Measurements from ENCODE around the gene GABBR2. TPM values are rescaled to one million over a fixed set of nuclear protein-coding genes. Genes with fewer than 3 reads are reported as not detected.

The GABBR2 gene
- polyA plus RNA-seq, 1 of the 3 experiments (the other 2 are of a cell fraction): not detected

GRCh38 chr9:98536542-98537173 is 172.1 kb downstream of the GABBR2 start:
- H3K36me3 ChIP-seq (replicated peaks in 1 of 2; ENCODE audit: control insufficient read depth in 1 of 2, insufficient read depth in 2 of 2, low read length in 1 of 2): no peaks in the 10 kb centered on the region
- H3K4me1 ChIP-seq (ENCODE audit: control insufficient read depth in 1 of 2, insufficient read depth in 2 of 2, low read depth in 1 of 2, low read length in 1 of 2): peaks cover 0 to 6% of the 10 kb centered on the region in 2 experiments; a peak in 1 of 4 replicates
- DNase-seq: no peak
- no peaks in the 10 kb centered on the region for H3K9me2 ChIP-seq
- H3K4me2 ChIP-seq: no peak overlapping the region
- H3F3A ChIP-seq (replicated peaks; ENCODE audit: insufficient read depth): no peaks in the 10 kb centered on the region
- no peaks in the 10 kb centered on the region for H4K20me1 ChIP-seq (ENCODE audit: insufficient read depth)
- no peak overlapping the region for H3K27ac ChIP-seq (ENCODE audit: low read depth in 2 of 2, low read length in 1 of 2)
- POLR2A ChIA-PET: no interaction called here
- H3K27me3 ChIP-seq (ENCODE audit: insufficient read depth): no peaks in the 10 kb centered on the region
- TF ChIP-seq, protein P1, sequence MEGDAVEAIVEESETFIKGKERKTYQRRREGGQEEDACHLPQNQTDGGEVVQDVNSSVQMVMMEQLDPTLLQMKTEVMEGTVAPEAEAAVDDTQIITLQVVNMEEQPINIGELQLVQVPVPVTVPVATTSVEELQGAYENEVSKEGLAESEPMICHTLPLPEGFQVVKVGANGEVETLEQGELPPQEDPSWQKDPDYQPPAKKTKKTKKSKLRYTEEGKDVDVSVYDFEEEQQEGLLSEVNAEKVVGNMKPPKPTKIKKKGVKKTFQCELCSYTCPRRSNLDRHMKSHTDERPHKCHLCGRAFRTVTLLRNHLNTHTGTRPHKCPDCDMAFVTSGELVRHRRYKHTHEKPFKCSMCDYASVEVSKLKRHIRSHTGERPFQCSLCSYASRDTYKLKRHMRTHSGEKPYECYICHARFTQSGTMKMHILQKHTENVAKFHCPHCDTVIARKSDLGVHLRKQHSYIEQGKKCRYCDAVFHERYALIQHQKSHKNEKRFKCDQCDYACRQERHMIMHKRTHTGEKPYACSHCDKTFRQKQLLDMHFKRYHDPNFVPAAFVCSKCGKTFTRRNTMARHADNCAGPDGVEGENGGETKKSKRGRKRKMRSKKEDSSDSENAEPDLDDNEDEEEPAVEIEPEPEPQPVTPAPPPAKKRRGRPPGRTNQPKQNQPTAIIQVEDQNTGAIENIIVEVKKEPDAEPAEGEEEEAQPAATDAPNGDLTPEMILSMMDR (IDR thresholded peaks at IDR 0.05): peak; percentile 32
- no peak for TF ChIP-seq EZH2phosphoT487 (IDR thresholded peaks at IDR 0.05; ENCODE audit: borderline replicate concordance, low read depth)
- H3K79me2 ChIP-seq (ENCODE audit: insufficient read depth): no peaks in the 10 kb centered on the region
- H3K9ac ChIP-seq: no peak overlapping the region
- H3K4me3 ChIP-seq (ENCODE audit: low read depth in 2 of 2, low read length in 1 of 2): no peak overlapping the region
- WGBS (ENCODE audit: low lambda C conversion rate): 25% methylated on average over 7 of the region's 12 CpGs
- CTCF ChIA-PET: interaction anchor here (0.6 to 1.4 kb wide), 7 partner anchors 8 to 475 kb away, joined by 3 to 4 read pairs (median 3); no protein-coding TSS in a partner anchor
- H3K9me3 ChIP-seq: no peaks in the 10 kb centered on the region
- no peak overlapping the region for H2AFZ ChIP-seq (ENCODE audit: low read depth)

GRCh38 chr9:98533866-98534265 is 174.9 kb downstream of the GABBR2 start:
- Histone ChIP-seq H3K4me2 (no peak overlapping the region), H4K20me1 (ENCODE audit: insufficient read depth) (no peaks in the 10 kb centered on the region), H3K27ac (ENCODE audit: low read depth in 2 of 2, low read length in 1 of 2) (no peak overlapping the region), H3K9me3 (no peaks in the 10 kb centered on the region), H3K9me2 (no peaks in the 10 kb centered on the region), H3K36me3 (replicated peaks in 1 of 2; ENCODE audit: control insufficient read depth in 1 of 2, insufficient read depth in 2 of 2, low read length in 1 of 2) (no peaks in the 10 kb centered on the region), H2AFZ (ENCODE audit: low read depth) (no peak overlapping the region), H3K79me2 (ENCODE audit: insufficient read depth) (no peaks in the 10 kb centered on the region), H3K27me3 (ENCODE audit: insufficient read depth) (no peaks in the 10 kb centered on the region), H3K4me3 (ENCODE audit: low read depth in 2 of 2, low read length in 1 of 2) (no peak overlapping the region), H3K9ac (no peak overlapping the region), H3K4me1 (ENCODE audit: control insufficient read depth in 1 of 2, insufficient read depth in 2 of 2, low read depth in 1 of 2, low read length in 1 of 2) (peaks cover 0 to 4% of the 10 kb centered on the region in 2 experiments; a peak in 1 of 4 replicates), H3F3A (replicated peaks; ENCODE audit: insufficient read depth) (no peaks in the 10 kb centered on the region)
- ChIA-PET POLR2A (no interaction called here), CTCF (interaction anchor here (2.0 kb wide), 1 partner anchor 11 kb away, joined by 5 read pairs; no protein-coding TSS in a partner anchor)
- DNase-seq: no peak
- WGBS (ENCODE audit: low lambda C conversion rate): 12% methylated on average over 3 of the region's 4 CpGs
- TF ChIP-seq, protein P2, sequence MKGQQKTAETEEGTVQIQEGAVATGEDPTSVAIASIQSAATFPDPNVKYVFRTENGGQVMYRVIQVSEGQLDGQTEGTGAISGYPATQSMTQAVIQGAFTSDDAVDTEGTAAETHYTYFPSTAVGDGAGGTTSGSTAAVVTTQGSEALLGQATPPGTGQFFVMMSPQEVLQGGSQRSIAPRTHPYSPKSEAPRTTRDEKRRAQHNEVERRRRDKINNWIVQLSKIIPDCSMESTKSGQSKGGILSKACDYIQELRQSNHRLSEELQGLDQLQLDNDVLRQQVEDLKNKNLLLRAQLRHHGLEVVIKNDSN (IDR thresholded peaks at IDR 0.05; ENCODE audit: borderline replicate concordance, low read depth): no peak
- TF ChIP-seq POLR2AphosphoS5 (IDR thresholded peaks at IDR 0.05; ENCODE audit: low read depth, low read length) (no peak), SMC3 (IDR thresholded peaks at IDR 0.05; ENCODE audit: low read depth, low read length) (no peak), NFIC (IDR thresholded peaks at IDR 0.05; ENCODE audit: borderline replicate concordance) (no peak), MAX (IDR thresholded peaks at IDR 0.05; ENCODE audit: low read depth) (no peak)
